Renal pelvis (tissue), 4 donors: ENCODE measurements around the gene SDCCAG8. TPM values are rescaled to one million over a fixed set of nuclear protein-coding genes. Genes with fewer than 3 reads are reported as not detected.

ENCODE experiments used
- DNase-seq: peaks from one replicate; pipeline ENCODE4 v3.0.0-alpha.2; 2013
- polyA plus RNA-seq, 3 donors: library from polyadenylated mRNA; unstranded; fragments of 120-200 nt; gene quantifications; one replicate each; pipeline ENCODE4 v1.2.1, GENCODE V29; 2013; ENCODE audit not compliant: insufficient read length in 3 of 3

Gene SDCCAG8
- polyA plus RNA-seq, 3 donors, result 30.2 to 52.0 (median 47.2) TPM

- DNase-seq, result no peak
Observed at GRCh38 chr1:243416495-243416894, 160.7 kb downstream of the SDCCAG8 start.

GRCh38 chr1:243420016-243420945, 164.4 kb downstream of the SDCCAG8 start:
- no peak for DNase-seq

GRCh38 chr1:243420946-243421685, 165.3 kb downstream of the SDCCAG8 start:
- no peak for DNase-seq

GRCh38 chr1:243421784-243422183, 165.9 kb downstream of the SDCCAG8 start:
- peak; percentile 10 for DNase-seq

GRCh38 chr1:243422362-243422761, 166.5 kb downstream of the SDCCAG8 start:
- DNase-seq, result no peak

GRCh38 chr1:243428084-243428483, 172.2 kb downstream of the SDCCAG8 start:
- DNase-seq, result no peak

- no peak for DNase-seq
Observed at GRCh38 chr1:243428617-243429342, 172.9 kb downstream of the SDCCAG8 start.

- DNase-seq, result no peak
Observed at GRCh38 chr1:243431591-243431990, 175.8 kb downstream of the SDCCAG8 start.

- no peak for DNase-seq
Observed at GRCh38 chr1:243432136-243432535, 176.3 kb downstream of the SDCCAG8 start.

- no peak for DNase-seq
Observed at GRCh38 chr1:243433737-243434370, 178.0 kb downstream of the SDCCAG8 start.

GRCh38 chr1:243434594-243434993, 178.8 kb downstream of the SDCCAG8 start:
- DNase-seq, result no peak

GRCh38 chr1:243435836-243436235, 180.0 kb downstream of the SDCCAG8 start:
- no peak for DNase-seq

GRCh38 chr1:243438146-243438545, 182.3 kb downstream of the SDCCAG8 start:
- DNase-seq, result no peak

GRCh38 chr1:243438815-243439214, 183.0 kb downstream of the SDCCAG8 start:
- no peak for DNase-seq

- no peak for DNase-seq
Observed at GRCh38 chr1:243440406-243440805, 184.6 kb downstream of the SDCCAG8 start.

GRCh38 chr1:243441601-243442000, 185.8 kb downstream of the SDCCAG8 start:
- no peak for DNase-seq

GRCh38 chr1:243443557-243443956, 187.7 kb downstream of the SDCCAG8 start:
- no peak for DNase-seq

GRCh38 chr1:243447347-243447746, 191.5 kb downstream of the SDCCAG8 start:
- DNase-seq, result no peak

GRCh38 chr1:243447844-243448243, 192.0 kb downstream of the SDCCAG8 start:
- DNase-seq, result no peak

- DNase-seq, result no peak
Observed at GRCh38 chr1:243449373-243449772, 193.5 kb downstream of the SDCCAG8 start.

GRCh38 chr1:243452092-243452491, 196.3 kb downstream of the SDCCAG8 start:
- DNase-seq, result no peak
